GM12878 (cell line): ENCODE measurements around the gene PPARA.

ENCODE experiments used
- ASH2L ChIP-seq: fragments of 300-600, 200-600 bp; sonication (generic); IDR thresholded peaks from 2 replicates; pipeline ENCODE4 v1.6.1; 2017; ENCODE audit warnings: low read depth, mild to moderate bottlenecking, borderline replicate concordance
- BMI1 ChIP-seq: fragments of 450-650 bp; IDR thresholded peaks from 2 replicates; pipeline ENCODE4 v1.6.1; 2016; ENCODE audit warnings: mild to moderate bottlenecking, moderate library complexity, borderline replicate concordance
- CREM ChIP-seq: IDR thresholded peaks from 2 replicates; pipeline ENCODE4 v1.6.1; 2014; ENCODE audit warnings: antibody characterized with exemption, low read depth
- DPF2 ChIP-seq: fragments of 450-650 bp; IDR thresholded peaks from 2 replicates; pipeline ENCODE4 v1.6.1; 2017; ENCODE audit warnings: mild to moderate bottlenecking
- EZH2 ChIP-seq: IDR thresholded peaks from 2 replicates; pipeline ENCODE4 v1.6.1; 2012; ENCODE audit warnings: low read depth, mild to moderate bottlenecking, control low read depth, inconsistent platforms, low read length, borderline replicate concordance; ENCODE audit not compliant: control insufficient read depth
- FOXM1 ChIP-seq: IDR thresholded peaks from 2 replicates; pipeline ENCODE4 v1.6.1; 2012; ENCODE audit warnings: low read depth, mild to moderate bottlenecking, inconsistent platforms, low read length, moderate library complexity
- NFYB ChIP-seq: IDR thresholded peaks from 2 replicates; pipeline ENCODE4 v1.6.1; 2011; ENCODE audit warnings: low read depth, mild to moderate bottlenecking, low read length, improper control_type of control experiment, moderate library complexity; ENCODE audit not compliant: insufficient read depth
- RAD21 ChIP-seq: IDR thresholded peaks from 2 replicates; pipeline ENCODE4 v1.6.1; 2011; ENCODE audit warnings: mild to moderate bottlenecking, low read depth, low read length, moderate library complexity; ENCODE audit not compliant: insufficient read depth
- SP1 ChIP-seq: IDR thresholded peaks from one replicate; pipeline ENCODE4 v1.6.1; 2011; ENCODE audit warnings: low read depth, low read length
- YY1 ChIP-seq: IDR thresholded peaks from 2 replicates; pipeline ENCODE4 v1.6.1; 2011; ENCODE audit warnings: low read depth, mild to moderate bottlenecking, low read length
- TF ChIP-seq, protein P1 (sequence below), 3 experiments: IDR thresholded peaks in 2 of 3; conservative IDR thresholded peaks in 1 of 3; 2 replicates each; pipeline ENCODE4 v1.5.1; 2011; ENCODE audit warnings: low read depth in 3 of 3, low read length in 3 of 3, mild to moderate bottlenecking in 3 of 3, control low read depth in 2 of 3, moderate library complexity in 2 of 3, inconsistent platforms in 1 of 3, mixed read lengths in 1 of 3; ENCODE audit not compliant: control insufficient read depth in 2 of 3, insufficient read depth in 1 of 3; ENCODE audit errors: extremely low read depth in 1 of 3
- TF ChIP-seq, protein P2 (sequence below): fragments of 450-650 bp; conservative IDR thresholded peaks from 2 replicates; pipeline ENCODE4 v1.6.1; 2017; ENCODE audit warnings: mild to moderate bottlenecking, moderate library complexity

DNA sequence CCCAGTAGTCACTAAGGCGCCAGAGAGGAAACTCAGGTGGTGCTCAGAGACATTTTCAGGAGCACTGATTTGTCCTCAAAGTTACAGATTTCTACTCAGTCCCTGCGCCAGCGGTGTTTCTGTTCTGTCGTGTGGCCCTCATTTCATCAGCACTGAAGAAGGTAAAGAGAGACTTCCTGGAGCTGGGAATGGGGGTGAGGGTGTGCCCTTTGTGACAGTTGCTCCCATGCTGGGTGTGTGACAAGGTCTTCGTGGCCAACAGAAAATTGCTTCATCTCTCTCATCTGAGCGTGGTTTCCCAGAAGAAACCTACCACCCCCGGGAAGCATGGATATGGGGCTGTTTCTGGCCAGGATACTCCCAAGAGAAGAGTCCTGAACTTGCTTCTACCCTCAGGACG is 2.0 kb upstream of the PPARA start:
- no peak for TF ChIP-seq RAD21
- TF ChIP-seq EZH2 = no peak
- no peak for TF ChIP-seq FOXM1
- TF ChIP-seq, protein P1, sequence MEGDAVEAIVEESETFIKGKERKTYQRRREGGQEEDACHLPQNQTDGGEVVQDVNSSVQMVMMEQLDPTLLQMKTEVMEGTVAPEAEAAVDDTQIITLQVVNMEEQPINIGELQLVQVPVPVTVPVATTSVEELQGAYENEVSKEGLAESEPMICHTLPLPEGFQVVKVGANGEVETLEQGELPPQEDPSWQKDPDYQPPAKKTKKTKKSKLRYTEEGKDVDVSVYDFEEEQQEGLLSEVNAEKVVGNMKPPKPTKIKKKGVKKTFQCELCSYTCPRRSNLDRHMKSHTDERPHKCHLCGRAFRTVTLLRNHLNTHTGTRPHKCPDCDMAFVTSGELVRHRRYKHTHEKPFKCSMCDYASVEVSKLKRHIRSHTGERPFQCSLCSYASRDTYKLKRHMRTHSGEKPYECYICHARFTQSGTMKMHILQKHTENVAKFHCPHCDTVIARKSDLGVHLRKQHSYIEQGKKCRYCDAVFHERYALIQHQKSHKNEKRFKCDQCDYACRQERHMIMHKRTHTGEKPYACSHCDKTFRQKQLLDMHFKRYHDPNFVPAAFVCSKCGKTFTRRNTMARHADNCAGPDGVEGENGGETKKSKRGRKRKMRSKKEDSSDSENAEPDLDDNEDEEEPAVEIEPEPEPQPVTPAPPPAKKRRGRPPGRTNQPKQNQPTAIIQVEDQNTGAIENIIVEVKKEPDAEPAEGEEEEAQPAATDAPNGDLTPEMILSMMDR (IDR thresholded peaks at IDR 0.05 in 2 of 3, conservative IDR thresholded peaks at IDR 0.05 in 1 of 3; ENCODE audit: control insufficient read depth in 2 of 3, extremely low read depth in 1 of 3, insufficient read depth in 1 of 3, low read depth in 3 of 3, low read length in 3 of 3) = no peak
- TF ChIP-seq BMI1 = no peak
- no peak for TF ChIP-seq DPF2
- no peak for TF ChIP-seq CREM
- TF ChIP-seq ASH2L = no peak
- TF ChIP-seq, protein P2, sequence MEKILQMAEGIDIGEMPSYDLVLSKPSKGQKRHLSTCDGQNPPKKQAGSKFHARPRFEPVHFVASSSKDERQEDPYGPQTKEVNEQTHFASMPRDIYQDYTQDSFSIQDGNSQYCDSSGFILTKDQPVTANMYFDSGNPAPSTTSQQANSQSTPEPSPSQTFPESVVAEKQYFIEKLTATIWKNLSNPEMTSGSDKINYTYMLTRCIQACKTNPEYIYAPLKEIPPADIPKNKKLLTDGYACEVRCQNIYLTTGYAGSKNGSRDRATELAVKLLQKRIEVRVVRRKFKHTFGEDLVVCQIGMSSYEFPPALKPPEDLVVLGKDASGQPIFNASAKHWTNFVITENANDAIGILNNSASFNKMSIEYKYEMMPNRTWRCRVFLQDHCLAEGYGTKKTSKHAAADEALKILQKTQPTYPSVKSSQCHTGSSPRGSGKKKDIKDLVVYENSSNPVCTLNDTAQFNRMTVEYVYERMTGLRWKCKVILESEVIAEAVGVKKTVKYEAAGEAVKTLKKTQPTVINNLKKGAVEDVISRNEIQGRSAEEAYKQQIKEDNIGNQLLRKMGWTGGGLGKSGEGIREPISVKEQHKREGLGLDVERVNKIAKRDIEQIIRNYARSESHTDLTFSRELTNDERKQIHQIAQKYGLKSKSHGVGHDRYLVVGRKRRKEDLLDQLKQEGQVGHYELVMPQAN = no peak
- TF ChIP-seq SP1 = no peak
- TF ChIP-seq NFYB = no peak
- no peak for TF ChIP-seq YY1
